Breast epithelium (tissue), 3 donors: Measurements from ENCODE around the gene PLA2G4C.

ENCODE experiments used
- POLR2A ChIP-seq: fragments of 450-650 bp; IDR thresholded peaks from one replicate; pipeline ENCODE4 v1.6.1; 2016; ENCODE audit warnings: antibody characterized with exemption, mild to moderate bottlenecking, moderate library complexity
- TF ChIP-seq, protein P1 (sequence below), 3 donors: fragments of 450-650 bp; IDR thresholded peaks; one replicate each; pipeline ENCODE4 v1.5.1; 2016 to 2017; ENCODE audit warnings: antibody characterized with exemption in 3 of 3, mild to moderate bottlenecking in 3 of 3, moderate library complexity in 3 of 3

DNA sequence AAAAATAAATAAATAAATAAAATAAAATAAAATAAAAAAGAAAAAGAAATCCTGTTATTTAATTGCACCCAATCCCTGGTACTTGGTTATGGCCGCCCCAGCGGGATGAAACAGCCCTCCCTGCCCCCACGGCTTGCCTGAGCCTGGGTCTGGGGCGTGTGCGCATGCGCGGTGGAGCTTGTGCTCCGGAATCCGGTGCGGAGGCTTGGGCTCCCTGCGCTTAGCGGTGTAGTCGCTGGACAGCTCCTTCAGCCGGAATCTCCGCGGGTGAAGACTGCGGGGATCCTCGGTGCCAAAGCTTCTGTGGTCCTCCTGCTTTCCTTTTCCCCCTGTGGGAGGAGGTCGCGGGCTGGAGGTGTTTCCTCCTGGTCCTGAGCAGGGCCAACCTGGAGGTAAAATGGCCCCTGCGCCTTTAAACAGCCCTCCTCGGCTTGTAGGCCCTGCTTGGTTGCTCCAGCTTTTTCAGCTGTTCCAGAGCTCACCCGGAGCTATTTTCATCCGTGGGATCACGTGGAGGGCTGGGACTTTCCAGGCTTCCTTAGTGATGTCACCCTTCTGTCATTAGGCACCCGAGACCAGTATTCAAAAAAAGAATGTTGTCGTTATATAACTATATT is at the start of gene PLA2G4C:
- TF ChIP-seq, protein P1, sequence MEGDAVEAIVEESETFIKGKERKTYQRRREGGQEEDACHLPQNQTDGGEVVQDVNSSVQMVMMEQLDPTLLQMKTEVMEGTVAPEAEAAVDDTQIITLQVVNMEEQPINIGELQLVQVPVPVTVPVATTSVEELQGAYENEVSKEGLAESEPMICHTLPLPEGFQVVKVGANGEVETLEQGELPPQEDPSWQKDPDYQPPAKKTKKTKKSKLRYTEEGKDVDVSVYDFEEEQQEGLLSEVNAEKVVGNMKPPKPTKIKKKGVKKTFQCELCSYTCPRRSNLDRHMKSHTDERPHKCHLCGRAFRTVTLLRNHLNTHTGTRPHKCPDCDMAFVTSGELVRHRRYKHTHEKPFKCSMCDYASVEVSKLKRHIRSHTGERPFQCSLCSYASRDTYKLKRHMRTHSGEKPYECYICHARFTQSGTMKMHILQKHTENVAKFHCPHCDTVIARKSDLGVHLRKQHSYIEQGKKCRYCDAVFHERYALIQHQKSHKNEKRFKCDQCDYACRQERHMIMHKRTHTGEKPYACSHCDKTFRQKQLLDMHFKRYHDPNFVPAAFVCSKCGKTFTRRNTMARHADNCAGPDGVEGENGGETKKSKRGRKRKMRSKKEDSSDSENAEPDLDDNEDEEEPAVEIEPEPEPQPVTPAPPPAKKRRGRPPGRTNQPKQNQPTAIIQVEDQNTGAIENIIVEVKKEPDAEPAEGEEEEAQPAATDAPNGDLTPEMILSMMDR (IDR thresholded peaks at IDR 0.05), result no peak
- TF ChIP-seq POLR2A, result no peak
